ENCODE data around the gene DDR1.

DDR1 gene

DNA sequence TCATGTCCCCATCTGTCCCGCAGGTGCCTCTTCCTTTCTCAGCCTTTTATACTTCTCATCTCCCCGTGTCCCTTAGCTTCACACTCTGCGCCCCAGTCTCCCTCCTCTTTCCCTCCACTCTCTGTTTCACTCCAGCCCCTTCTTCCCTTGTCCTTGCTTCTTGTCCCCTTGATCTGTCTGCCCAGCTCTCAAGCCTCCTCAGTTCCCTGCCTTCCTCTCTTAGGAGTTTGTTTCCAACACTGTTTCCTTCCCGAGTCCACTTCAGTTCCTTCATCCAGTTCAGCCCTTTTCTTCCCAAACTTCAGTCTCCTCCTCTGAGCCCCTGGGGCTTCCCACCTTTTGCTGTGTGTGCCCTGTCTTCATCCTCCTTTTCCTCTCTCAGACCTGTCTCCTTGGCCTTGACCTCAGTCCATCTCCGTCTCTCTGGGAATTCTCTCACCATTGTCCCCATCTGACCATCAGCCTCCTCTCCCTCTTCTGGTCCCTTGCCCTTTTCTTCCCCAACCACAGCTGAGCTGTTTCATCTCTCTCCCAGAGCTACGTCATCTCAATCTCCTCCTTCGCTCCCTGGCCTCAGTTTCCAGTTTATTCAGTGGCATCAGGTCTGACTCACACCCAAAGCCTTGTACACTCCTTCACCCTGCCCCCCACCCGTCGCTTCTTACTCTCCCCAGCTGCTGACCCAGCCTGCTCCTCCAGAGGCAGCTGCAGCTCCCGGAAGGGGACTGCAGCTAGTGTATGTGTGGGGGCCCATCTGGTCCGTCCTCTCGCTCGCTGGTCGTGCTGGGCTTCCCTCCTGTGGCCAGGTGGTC is 2.7 kb upstream of the DDR1 start:
- no peak for DNase-seq

DNA sequence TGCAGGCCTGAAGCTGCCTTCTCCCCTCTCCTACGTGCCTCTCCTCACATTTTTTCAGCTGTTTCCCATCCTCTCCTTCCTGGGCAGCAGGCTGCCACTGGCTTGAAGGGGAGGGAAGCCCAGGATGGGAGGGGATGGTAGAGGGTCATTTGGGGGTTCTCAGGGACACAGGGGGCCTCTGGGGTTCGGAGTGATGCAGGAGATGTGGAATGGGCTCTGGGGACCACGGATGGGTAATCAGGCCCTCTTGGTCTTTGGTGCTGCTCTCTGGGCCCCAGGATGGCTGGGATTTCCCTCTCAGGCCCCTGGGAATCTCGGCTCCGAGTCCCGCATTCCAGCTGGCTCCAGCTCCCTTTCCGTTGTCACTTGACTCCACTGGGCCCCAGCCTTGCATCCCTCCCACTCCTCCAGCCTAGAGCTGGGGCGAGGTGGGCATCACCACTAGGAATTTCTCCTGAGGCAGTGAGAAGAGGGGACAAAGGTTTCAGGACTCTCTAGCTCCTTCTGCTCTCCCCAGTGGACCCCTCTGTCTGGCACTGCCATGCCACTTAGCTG is 2.0 kb upstream of the DDR1 start:
- DNase-seq, result no peak

DNA sequence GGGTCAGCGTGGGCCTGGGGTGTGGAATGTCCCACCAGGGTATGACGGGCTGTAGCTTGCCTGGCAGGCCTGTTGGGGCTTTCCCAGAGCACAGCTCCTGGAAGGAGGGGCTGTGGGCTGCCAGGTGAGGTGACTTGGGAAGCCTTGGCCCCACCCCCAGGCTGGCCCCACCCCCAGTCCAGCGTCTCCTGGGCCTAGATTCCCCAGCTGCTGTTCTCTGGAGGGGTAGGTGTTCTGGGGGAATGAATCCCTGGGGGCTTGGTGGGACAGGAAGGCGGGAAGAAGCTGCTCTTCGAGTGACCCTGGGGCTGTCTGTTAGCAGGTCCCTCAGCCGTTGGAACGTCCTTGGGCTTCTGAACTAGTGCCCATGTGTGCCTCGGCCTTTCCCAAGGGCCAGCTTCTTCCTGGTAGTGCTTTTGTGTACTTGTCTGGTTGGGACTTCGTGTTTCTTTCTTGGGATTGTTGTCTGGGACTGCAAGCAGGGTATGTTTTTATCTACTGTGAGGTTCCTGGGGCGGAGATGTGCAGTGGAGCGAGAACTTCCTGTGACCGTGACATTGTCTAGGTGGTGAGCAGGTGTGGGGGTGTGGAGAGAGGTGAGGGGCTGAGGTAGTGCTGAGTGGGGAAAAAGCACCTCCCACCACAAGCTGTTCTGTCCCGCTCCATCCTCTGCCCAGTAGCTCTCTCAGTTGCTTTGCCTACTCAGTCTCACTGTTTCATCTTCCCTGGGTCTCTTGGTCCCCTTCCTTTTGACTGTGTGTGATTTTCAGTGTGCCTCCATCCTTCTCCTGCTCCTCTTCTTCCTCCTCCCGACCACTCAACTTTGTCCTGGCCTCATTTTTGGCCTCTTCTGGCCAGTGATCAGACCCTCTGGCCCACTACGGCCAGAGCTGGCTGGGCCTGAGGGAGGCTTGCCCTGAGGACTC is 1.3 kb upstream of the DDR1 start:
- DNase-seq, result no peak

DNA sequence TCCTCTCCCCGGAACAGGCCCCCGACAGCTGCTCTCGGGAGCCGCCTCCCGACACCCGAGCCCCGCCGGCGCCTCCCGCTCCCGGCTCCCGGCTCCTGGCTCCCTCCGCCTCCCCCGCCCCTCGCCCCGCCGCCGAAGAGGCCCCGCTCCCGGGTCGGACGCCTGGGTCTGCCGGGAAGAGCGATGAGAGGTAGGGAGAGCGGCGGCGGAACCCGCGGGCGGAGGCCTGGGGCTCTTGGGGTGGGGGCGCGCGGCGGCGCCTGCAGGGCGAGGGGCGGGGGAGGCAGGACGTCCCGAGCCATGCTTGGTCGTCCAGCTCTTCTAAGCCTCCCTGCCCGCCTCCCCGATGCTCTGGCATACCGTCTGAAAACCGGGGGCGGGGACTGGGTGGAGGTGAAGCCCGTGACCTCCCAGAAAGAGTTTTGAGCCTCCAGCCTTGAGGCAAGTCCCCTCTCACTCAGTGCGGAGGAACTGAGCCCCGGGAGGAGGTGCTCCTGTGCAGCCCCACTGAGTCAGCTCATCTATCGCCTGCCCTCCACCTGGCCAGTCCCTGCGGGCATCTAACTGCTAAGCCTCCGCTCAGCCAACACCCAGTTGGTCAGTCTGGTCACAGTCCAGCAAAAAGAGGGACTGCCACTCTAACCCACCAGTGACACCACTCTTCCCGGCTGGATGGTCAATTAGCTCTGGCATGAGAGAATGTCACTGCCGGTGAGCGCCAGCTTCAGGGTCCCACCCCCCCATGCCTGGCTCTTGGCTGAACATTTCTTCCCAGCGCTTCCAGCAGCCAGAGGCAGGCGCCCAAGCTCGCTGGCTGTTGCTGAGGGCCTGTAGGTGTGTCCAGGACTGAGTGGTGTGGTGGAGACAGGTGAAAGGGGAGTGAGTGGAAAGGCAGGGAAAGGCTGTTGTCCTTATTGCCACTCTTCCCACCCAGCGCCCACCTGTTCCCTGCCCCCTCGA is 482 bp downstream of the DDR1 start:
- DNase-seq, result no peak

DNA sequence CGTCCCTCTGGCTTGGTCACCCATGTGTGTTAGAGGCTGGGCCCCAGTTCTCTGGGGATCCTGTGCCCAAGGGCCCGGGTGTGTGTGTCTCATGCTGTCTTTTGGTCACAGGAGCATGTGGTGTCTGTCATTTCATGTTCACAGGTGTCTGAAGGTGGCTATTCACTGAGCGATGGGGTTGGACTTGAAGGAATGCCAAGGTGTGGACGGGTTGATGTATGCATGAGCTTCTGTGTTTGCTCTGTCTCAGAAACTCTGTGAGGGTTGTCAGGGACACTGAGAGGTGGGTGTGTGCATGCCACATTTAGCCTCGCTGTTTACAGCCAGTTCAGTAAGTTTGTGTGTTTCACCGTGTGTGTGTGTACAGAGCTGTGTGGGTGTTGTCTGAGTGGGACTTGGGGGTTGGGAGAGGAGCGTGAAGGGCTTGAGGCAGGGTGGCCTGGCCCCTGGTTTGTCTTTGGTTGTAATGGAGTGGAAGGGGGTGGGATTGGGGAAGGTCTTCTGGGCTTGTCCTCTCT is 1.2 kb downstream of the DDR1 start:
- no peak for DNase-seq

DNA sequence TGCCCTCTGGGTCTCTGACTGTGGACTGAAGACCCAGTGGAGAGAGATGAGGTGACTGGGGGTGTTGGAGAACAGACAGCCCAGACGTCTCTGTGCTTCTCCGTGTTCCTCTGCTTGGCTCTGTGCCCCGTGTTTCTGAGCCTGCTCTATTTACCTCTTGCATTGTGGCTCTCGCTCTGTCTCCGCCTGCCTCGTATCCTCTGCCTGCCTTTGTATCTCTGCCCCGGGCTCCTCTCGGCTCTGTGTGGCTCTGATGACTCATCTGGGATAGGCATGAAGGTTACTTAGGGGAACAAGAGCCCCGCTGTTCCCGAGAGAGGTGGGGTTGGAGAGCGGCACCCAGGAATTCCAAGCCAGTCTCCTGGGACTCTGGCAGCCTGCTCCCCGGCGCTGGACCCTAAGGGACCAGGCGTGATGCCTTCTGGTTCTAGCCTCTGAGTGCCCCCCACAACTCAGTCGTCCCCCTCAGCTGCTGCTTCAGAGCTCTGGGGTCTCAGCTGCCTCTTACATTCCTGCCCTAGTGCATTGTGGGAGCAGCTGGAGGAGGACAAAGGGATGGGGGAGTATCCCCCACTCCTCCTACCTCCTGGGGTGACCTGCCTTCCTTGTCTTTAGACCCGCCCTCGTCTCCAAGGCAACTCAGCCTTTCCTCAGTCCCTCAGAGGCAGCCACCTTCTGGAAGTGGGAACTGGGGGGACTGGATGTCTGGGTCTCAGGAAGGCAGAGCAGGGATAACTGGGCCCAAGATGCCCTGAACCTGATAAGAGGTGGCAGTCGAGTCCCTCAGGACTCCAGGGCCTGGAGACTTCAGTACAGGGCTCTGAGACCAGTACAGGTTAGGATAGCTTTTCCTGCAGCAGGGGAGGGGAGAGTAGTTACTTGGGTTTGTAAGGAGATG is 1.9 kb downstream of the DDR1 start:
- DNase-seq, result peak; percentile 17

DNA sequence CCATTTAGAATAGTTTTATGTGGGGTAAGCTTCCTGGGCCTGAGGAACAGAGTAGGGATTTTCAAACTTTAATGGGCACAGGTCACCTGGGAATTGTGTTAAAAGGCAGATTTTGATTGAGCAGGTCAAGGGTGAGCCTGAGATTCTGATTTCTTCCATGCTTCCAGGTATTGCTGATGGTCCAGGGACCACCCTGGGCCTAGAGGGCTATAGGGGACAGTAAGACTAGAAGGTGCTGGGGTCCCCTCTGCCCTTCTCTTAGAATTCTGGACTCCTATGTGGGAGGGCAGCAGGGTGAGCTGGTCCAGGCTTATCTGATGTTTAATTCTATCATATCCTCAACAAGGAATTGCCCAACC is 2.6 kb downstream of the DDR1 start:
- no peak for DNase-seq

DNA sequence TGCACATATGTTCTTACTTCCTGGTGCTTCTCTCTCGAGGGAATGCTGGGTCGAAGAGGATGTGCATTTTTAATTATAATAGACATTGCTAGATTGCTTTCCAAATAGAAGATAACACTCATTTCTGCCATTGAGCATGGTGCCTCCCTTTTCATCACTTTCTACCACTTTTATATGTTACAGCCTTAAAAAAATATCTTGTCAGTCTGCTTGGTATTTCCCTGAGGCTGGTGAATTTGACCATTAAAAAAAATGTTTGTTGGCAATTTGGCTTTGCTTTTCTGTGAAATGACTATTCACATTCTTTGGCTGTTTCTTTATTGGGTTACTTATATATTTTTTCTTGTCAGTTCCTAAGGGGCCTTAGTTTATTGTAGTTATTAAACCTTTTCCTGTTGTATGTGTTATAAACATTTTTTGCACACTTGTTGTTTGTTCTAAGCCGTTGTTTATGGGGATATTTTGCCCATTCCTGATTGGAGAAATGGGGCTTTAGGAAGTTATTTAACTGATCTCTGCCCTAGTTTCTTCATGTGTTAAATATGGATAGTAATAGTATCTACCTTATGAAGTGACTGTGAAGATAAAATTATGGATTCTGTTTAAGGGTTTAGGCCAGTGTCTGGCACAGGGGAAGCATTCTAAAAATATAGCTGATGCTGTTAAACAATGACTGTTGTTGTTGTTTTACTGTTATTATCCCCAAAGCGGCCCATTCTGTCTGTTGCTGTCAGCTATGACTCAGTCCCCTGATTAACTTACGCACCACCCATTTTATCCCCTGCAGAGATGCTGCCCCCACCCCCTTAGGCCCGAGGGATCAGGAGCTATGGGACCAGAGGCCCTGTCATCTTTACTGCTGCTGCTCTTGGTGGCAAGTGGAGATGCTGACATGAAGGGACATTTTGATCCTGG is 3.8 kb downstream of the DDR1 start:
- no peak for DNase-seq

DNA sequence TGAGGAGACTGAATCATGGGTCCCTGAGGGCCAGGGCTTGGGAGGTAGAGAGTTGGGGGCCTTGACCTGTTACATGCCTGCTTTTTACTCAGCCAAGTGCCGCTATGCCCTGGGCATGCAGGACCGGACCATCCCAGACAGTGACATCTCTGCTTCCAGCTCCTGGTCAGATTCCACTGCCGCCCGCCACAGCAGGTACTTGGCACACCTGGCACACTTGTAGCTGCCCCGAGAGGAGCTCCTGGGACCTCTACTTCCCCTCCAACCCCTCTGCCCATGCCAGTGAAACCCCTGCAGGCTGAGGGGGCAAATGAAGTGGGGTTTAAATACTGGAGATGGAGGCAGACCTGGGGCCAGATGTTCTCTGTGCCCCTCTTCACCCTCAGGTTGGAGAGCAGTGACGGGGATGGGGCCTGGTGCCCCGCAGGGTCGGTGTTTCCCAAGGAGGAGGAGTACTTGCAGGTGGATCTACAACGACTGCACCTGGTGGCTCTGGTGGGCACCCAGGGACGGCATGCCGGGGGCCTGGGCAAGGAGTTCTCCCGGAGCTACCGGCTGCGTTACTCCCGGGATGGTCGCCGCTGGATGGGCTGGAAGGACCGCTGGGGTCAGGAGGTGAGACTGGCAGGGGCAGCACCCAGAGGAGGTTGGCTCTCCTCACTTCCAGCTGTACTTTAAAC is 4.6 kb downstream of the DDR1 start:
- no peak for DNase-seq

DNA sequence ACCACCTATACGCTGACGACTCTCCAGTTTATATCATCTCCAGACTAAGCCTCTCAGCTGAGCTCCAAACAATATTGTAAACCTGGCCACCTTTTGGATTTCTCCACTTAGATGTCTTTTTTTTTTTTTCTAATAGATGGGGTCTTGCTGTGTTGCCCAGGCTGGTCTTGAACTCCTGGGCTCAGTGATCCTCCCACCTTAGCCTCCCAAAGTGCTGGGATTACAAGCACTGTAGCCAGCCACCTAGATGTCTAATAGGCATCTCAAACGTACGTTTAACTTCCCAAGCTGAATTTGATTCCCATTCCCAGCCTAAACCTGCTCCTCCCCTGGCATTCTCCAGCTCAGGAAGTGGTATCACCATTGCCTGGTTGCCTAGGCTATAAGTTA is 5.2 kb downstream of the DDR1 start:
- no peak for DNase-seq

DNA sequence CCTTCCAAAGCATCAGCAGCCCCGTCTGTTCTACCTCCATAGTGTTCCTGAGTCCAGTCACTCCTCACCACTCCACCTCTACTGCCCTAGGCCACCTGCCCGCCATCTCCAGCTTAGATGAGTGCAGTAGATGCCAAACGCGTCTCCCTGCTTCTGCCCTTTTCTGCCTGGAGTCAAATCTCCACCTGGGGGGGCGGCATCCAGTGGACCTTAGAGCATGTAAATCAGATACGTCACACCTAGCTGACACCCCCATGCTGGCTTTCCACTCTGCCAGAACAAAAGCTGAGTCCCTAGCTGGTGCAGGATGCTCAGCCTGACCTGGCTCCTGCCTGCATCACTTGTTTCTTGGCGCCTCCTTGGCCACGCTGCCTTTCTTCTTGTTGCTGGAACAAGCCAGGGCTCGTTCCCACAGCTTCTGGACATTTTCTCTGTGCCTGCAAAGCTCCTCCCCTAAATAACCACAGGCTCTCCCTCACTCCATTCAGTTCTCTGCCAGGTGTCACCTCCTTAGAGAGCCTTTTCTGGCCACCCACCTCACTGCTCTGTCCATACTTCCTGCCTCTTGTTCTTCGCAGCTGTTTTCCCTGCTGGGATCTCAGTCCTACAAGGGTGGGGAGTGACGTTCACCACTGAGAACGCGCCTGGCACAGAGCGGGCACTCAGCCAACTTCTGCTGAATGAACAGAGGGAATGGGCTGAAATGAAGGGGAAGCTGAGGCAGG is 5.8 kb downstream of the DDR1 start:
- DNase-seq, result no peak

DNA sequence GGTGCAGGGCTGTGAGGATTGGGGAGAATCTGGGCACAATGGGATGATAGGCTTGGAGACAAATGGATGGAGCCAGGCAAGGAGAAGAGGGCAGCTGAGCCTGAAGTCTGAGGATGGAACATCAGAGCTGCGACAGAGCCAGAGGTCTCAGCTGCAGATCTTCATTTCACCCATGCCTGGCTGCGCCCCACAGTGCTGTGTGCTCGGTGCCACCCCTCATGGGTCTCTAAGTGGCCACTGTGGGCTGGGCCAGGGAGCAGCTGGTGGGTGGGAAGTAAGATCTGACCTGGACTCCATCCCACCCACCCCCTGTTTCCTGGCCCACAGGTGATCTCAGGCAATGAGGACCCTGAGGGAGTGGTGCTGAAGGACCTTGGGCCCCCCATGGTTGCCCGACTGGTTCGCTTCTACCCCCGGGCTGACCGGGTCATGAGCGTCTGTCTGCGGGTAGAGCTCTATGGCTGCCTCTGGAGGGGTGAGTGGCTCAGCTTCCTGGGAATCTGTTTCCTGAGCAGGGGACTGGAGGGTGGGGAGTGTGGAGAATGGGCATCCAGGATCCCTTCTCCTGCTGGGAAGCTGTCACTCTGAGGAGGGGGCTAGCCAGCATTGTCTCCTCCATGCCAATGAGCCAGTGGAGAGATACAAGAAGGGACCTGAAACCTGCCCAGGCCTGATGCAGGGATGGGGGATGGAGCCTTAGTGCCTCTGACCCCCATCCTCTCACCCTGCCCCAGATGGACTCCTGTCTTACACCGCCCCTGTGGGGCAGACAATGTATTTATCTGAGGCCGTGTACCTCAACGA is 6.5 kb downstream of the DDR1 start:
- no peak for DNase-seq

DNA sequence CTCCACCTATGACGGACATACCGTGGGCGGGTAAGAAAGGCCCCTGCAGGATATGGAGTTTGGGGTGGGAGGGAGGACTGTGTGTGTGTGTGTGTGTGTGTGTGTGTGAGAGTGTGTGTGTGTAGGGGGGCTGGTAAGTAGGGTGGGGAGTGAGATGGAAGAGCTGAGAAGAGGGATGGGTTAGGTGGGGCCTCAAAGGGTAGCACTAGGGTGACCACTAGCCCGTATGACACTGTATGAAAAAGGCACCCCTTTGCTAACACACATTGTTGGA is 7.1 kb downstream of the DDR1 start:
- no peak for DNase-seq

DNA sequence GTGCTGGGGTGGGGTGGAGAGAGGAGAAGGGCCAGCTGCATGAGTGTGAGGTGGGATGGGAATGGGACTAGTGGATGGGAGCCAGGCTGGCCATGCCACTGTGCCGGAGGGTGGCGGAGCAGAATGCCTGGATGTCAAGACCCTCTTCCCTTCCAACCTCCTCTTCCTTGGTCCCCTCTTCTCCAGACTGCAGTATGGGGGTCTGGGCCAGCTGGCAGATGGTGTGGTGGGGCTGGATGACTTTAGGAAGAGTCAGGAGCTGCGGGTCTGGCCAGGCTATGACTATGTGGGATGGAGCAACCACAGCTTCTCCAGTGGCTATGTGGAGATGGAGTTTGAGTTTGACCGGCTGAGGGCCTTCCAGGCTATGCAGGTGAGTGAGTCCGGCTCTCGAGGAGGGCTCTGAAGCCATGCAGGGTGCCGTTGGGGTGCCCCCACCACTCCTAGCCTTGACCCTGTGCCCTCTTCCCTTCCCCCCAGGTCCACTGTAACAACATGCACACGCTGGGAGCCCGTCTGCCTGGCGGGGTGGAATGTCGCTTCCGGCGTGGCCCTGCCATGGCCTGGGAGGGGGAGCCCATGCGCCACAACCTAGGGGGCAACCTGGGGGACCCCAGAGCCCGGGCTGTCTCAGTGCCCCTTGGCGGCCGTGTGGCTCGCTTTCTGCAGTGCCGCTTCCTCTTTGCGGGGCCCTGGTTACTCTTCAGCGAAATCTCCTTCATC is 7.7 kb downstream of the DDR1 start:
- DNase-seq, result no peak

DNA sequence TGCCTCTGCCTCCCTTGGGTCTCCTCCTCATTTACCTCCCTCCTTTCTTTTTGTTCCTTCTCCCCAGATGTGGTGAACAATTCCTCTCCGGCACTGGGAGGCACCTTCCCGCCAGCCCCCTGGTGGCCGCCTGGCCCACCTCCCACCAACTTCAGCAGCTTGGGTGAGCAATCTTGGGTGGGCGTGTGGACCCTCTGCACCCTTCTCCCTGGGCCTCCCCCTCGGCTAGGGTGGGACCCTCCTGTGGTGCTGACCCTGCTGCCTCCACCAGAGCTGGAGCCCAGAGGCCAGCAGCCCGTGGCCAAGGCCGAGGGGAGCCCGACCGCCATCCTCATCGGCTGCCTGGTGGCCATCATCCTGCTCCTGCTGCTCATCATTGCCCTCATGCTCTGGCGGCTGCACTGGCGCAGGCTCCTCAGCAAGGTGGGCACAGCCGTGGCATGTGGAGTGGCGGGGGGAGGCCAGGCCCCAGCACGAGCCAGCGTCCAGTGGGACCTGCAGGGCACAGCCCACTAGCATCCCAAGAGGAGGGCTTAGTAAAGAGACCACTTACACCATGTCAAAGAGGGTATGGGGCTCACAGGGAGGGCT is 8.8 kb downstream of the DDR1 start:
- no peak for DNase-seq

DNA sequence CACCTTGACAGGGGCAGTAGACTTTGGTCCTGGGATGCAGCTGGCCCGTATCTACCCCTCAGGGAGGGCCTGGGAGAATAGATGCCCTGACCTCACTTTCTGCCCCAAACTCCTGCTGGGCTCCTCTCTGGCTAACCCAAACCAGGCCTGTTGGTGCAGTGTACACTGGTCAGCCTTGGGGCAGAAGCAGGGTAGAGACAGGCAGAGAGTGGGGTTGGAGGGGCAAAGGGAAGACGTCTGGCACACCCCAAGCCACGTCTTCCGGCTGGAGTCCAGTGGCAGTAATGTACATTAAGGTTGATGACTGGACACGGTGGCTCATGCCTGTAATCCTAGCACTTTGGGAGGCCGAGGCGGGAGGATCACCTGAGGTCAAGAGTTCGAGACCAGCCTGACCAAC is 9.3 kb downstream of the DDR1 start:
- no peak for DNase-seq

DNA sequence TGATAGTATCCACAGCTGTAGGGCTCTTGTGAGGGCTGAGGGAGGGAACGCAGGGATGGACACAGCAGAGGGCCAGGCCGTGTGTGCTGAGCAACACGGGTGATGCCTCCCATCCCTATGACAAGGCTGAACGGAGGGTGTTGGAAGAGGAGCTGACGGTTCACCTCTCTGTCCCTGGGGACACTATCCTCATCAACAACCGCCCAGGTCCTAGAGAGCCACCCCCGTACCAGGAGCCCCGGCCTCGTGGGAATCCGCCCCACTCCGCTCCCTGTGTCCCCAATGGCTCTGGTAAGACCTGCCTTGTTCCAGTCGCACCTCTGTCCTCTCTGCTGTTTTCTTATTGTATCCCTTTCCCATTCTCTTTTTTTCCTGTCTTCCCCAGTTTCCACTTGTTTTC is 10.1 kb downstream of the DDR1 start:
- no peak for DNase-seq

All from NCI-H446 treated with DMSO at 0.1 percent for 48 hours (cell line).